ENCODE data around the gene PELI2. TPM values are rescaled to one million over a fixed set of nuclear protein-coding genes. Genes with fewer than 3 reads are reported as not detected.

The PELI2 gene
- 10 to 100 TPM in 3 of 4 donors, 1 to 10 TPM in 1; 10.0 to 17.0 (median 13.2) TPM for total RNA-seq

- H3K4me3 ChIP-seq (ENCODE audit: low read depth, poor library complexity, severe bottlenecking): peak within 1 kb of the TSS; percentile 94
- TF ChIP-seq CTCF (IDR thresholded peaks at IDR 0.05) (no peak), POLR2A (IDR thresholded peaks at IDR 0.05) (peak in 1 of 2 donors; percentile 30)
- intact Hi-C loops (cut with DNase I; ENCODE audit: low total_unique reads): no loop called here
- WGBS, 2 donors: 1 to 3% methylated on average over 25 to 45 of the region's 96 CpGs
- DNase-seq (ENCODE audit: low spot score in 2 of 2): peak; percentile 66 to 96
These were observed at the start of gene PELI2 for GRCh38 chr14:56117765-56118610. Gene PELI2, plus strand, starts transcription at chr14:56118411. Its CDS starts 250 bp downstream, at chr14:56118661.

GRCh38 chr14:56073799-56074198 lies 44.4 kb upstream of the PELI2 start:
- TF ChIP-seq CTCF (IDR thresholded peaks at IDR 0.05) (no peak), POLR2A (IDR thresholded peaks at IDR 0.05) (no peak)
- no peak overlapping the region for H3K4me3 ChIP-seq (ENCODE audit: low read depth, poor library complexity, severe bottlenecking)
- WGBS, 2 donors: 27 to 36% methylated on average over 4 of the region's 4 CpGs
- intact Hi-C loops (cut with DNase I; ENCODE audit: low total_unique reads): no loop called here
- DNase-seq (ENCODE audit: low spot score in 2 of 2): no peak

GRCh38 chr14:56075301-56075700 lies 42.9 kb upstream of the PELI2 start:
- intact Hi-C loops (cut with DNase I; ENCODE audit: low total_unique reads): no loop called here
- 81 to 85% methylated on average over 2 of the region's 2 CpGs for WGBS, 2 donors

GRCh38 chr14:56081139-56081538 lies 37.1 kb upstream of the PELI2 start:
- intact Hi-C loops (cut with DNase I; ENCODE audit: low total_unique reads): no loop called here
- WGBS, 2 donors: 43 to 50% methylated on average over 2 of the region's 2 CpGs
- no peak for TF ChIP-seq CTCF (IDR thresholded peaks at IDR 0.05)
- TF ChIP-seq POLR2A (IDR thresholded peaks at IDR 0.05): no peak
- no peak overlapping the region for H3K4me3 ChIP-seq (ENCODE audit: low read depth, poor library complexity, severe bottlenecking)
- DNase-seq (ENCODE audit: low spot score in 2 of 2): no peak

More at GRCh38 chr14:56075301-56075700, 42.9 kb upstream of the PELI2 start:
- no peak overlapping the region for H3K4me3 ChIP-seq (ENCODE audit: low read depth, poor library complexity, severe bottlenecking)
- DNase-seq (ENCODE audit: low spot score in 2 of 2): no peak
- TF ChIP-seq POLR2A (IDR thresholded peaks at IDR 0.05) (no peak), CTCF (IDR thresholded peaks at IDR 0.05) (no peak)

- intact Hi-C loops (cut with DNase I; ENCODE audit: low total_unique reads): no loop called here
- H3K4me3 ChIP-seq (ENCODE audit: low read depth, poor library complexity, severe bottlenecking): no peak overlapping the region
- no peak for DNase-seq (ENCODE audit: low spot score in 2 of 2)
- WGBS, 2 donors: 84 to 93% methylated on average over 2 of the region's 2 CpGs
- TF ChIP-seq CTCF (IDR thresholded peaks at IDR 0.05) (no peak), POLR2A (IDR thresholded peaks at IDR 0.05) (no peak)
These were observed 35.3 kb upstream of the PELI2 start for GRCh38 chr14:56082880-56083279.

All from lower leg skin (tissue), 4 donors.